Stimulated activated effector memory CD8-positive, alpha-beta T cell treated with anti-CD3 and anti-CD28 coated beads, Interleukin-12 subunit alpha, Interleukin-12 subunit beta, amount 100 ng/mL, for 72 hours (primary cell): ENCODE measurements around the gene UBE2D4.
"Not testable (repeated sequence)": the region's sequence is repeated elsewhere in the genome, so short reads cannot be mapped to it uniquely, and the experiment has no call there.

ENCODE experiments used
- ATAC-seq: fragments of 150-1000 bp; cut with Tn5 transposase; 2 replicates; pipeline ENCODE4 v1.10.0; 2021
- DNase-seq, 2 donors: peaks; one replicate each; pipeline ENCODE4 v3.0.0; 2021 to 2022; ENCODE audit warnings: low spot score in 2 of 2
- H3K27ac Mint-ChIP-seq: one replicate; pipeline ENCODE4 v1.8.0; 2022; ENCODE audit warnings: mild to moderate bottlenecking, mixed read lengths
- H3K36me3 Mint-ChIP-seq: one replicate; pipeline ENCODE4 v1.8.0; 2022; ENCODE audit warnings: mild to moderate bottlenecking, mixed read lengths
- H3K4me1 Mint-ChIP-seq: one replicate; pipeline ENCODE4 v1.8.0; 2022; ENCODE audit warnings: mixed read lengths
- H3K4me3 Mint-ChIP-seq: one replicate; pipeline ENCODE4 v1.8.0; 2022; ENCODE audit warnings: mild to moderate bottlenecking, mixed read lengths
- H3K9me3 Mint-ChIP-seq: one replicate; pipeline ENCODE4 v1.8.0; 2022; ENCODE audit warnings: mixed read lengths

Gene UBE2D4

DNA sequence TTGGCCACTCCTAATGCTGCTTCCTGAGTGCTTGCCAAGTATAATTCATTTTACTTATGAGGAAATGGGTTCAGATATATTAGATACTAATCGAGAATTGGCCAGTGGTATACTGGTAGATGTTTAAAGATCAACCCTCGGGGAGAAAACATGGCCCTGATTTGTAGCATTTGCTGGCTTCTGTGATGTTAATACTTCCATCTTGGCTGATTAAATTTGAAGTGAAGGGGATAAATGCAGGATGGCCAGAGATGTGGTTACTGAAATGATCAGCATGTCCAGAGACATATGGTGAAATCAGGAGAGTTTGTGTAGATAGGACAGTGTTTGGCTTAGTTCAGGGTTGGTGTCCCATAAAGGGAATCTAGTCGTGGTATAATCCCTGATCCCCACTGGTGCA is 11.2 kb downstream of the UBE2D4 start:
- Mint-ChIP-seq H3K4me3 (no peak overlapping the region), H3K4me1 (no peaks in the 10 kb centered on the region), H3K9me3 (no peaks in the 10 kb centered on the region), H3K36me3 (no peaks in the 10 kb centered on the region), H3K27ac (no peak overlapping the region)
- no peak for DNase-seq
- ATAC-seq = no peak

DNA sequence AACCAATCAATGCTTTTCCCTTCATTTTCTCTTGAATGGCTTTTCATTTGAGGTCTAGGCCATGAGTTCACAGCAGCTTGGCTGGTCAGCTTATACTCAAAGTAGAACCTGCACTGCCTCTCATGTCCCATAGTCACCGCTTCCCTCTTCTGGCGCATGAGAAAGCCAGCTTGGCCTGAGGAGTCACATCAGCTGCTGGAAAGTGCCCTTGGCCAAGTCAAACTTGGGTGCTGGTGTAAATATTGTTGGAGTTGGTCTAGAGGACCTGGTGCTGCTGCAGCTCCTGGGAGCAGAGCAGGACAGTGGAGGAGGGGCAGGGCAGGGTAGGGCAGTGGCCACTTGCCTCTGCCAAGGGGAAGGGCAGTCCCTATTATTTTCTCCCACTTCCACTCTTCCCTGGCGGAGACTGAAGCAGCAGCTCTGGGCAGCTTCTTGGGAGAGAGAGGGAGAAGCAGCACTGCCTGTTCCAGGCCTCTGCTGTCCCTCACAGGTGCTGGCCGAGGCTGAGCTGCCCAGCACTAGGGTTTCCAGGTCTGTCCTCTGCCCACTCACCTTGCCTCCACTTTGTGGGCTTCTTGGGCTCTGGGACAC is 12.8 kb downstream of the UBE2D4 start:
- Mint-ChIP-seq H3K4me1 (no peaks in the 10 kb centered on the region), H3K27ac (peak overlapping the region; percentile 23), H3K4me3 (no peak overlapping the region), H3K36me3 (no peaks in the 10 kb centered on the region), H3K9me3 (no peaks in the 10 kb centered on the region)
- no peak for DNase-seq
- no peak for ATAC-seq

DNA sequence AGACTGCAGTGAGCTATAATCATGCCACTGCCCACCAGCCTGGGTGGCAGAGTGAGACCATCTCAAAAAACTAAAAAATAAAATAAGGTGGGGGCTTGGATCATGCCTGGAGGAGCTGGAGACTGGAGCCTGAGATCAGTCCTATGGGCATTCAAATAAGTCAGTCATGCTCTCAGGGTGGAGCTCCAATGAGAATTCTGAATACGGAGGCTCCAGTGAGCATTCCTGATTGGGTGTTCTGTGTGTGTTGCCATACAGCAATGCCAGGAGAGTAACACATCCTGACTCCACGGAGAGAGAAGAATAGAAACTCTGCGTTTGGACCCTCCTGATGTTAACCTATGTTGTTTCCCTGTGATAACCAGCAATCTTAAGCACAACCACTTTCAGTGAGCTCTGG is 16.0 kb downstream of the UBE2D4 start:
- Mint-ChIP-seq H3K4me1 (no peaks in the 10 kb centered on the region), H3K4me3 (no peak overlapping the region), H3K36me3 (no peaks in the 10 kb centered on the region), H3K9me3 (no peaks in the 10 kb centered on the region), H3K27ac (no peak overlapping the region)
- DNase-seq (no peak), ATAC-seq (no peak)

DNA sequence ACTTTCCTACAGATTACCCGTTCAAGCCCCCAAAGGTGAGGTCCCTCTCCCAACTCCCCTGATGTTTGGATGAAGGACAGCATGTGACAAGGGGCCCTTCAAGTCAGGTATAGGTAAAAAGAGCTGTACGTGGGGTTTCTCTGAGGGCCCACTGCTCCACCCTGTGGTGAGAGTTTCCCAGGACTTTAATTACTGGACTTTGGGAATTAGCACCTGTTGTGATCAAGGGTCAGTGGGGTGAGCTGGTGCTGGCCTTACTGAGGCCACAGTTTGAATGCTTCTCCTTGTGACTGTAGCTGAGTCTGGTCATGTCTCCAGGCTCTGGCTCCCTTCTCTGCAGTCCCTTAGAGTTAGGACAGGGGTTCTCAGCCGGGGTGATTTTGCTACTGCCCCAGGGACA is 16.8 kb downstream of the UBE2D4 start:
- no peaks in the 10 kb centered on the region for H3K36me3 Mint-ChIP-seq
- H3K4me3 Mint-ChIP-seq = no peak overlapping the region
- H3K4me1 Mint-ChIP-seq = no peaks in the 10 kb centered on the region
- no peak overlapping the region for H3K27ac Mint-ChIP-seq
- ATAC-seq (no peak), DNase-seq (no peak)
- H3K9me3 Mint-ChIP-seq = no peaks in the 10 kb centered on the region

DNA sequence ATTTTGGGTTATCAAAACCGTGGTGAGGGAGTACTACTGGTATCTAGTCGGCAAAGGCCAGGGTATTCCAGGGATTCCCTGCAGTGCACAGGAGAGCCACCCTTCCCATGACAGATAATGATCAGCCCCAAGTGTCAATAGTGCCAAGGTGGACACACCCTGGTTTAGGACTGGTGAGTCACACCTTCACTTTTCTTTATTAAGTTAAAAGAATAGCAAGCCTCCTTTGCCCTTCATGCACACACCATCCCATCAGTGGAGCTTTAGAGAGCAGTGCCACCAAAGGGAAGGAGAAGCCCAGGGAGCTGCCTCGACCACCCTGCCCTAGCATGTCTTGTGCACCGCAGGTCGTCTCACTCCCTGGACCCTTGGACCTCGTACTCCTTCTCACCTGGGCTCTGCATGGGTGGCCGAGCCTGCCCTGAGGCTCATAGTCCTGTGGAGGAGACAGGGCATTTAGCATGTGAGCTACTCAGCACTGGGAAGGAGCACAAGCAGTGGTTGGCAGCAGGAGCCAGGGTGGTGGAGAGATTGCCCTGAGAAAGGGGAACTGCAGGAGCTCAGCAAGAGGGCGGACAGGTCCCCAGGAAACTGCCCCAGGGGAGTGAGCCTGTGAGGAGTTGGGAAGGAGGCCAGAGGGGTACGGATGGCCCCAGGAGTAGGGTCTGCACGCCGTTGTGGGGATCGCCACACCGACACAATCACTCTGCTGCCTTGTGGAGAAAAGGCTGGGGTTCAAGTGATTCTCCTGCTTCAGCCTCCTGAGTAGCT is 17.4 kb downstream of the UBE2D4 start:
- Mint-ChIP-seq H3K27ac (no peak overlapping the region), H3K36me3 (no peaks in the 10 kb centered on the region), H3K4me3 (no peak overlapping the region), H3K9me3 (no peaks in the 10 kb centered on the region), H3K4me1 (no peaks in the 10 kb centered on the region)
- DNase-seq (no peak), ATAC-seq (no peak)

DNA sequence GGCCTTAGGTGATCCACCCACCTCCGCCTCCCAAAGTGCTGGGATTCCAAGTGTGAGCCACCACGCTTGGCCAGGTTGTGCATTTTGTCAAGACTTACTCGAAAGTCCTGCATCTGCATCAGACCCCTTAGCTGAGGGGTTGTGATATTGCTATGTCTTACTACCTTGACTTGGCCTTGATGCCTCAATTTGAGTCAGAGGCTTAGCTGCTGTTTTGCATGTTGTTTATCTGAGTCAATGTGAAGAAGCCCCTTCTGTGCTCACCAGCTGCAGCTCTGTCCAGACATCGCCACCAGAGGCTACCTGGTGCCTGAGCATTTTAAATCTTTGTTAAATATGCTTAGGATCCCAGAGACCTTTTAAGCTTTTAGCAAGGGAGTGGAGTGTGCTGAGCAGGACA is 18.1 kb downstream of the UBE2D4 start:
- Mint-ChIP-seq H3K4me3 (no peak overlapping the region), H3K27ac (no peak overlapping the region), H3K4me1 (no peaks in the 10 kb centered on the region), H3K36me3 (no peaks in the 10 kb centered on the region), H3K9me3 (no peaks in the 10 kb centered on the region)
- ATAC-seq = peak; percentile 43
- no peak for DNase-seq

DNA sequence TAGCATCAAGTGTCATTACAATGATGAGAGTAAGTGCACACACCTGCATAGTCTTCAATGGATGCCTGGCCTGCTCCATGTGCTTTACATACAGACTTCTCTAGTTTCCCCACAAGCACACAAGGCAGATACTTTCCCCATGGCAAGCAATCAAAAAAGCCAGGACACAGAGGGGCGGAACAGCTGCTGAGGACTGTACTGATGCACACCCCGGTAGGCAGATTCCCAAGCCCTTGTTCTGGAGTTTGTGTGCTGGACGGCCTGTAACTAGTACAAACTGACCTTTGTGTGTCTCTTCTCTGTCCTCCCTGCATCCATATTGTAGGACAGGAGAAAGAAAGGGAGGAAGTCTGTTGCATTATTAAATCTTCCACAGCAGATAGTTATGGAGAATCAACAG is 25.8 kb downstream of the UBE2D4 start:
- Mint-ChIP-seq H3K4me1 (no peaks in the 10 kb centered on the region), H3K4me3 (no peak overlapping the region), H3K9me3 (no peaks in the 10 kb centered on the region), H3K36me3 (peaks cover 10% of the 10 kb centered on the region), H3K27ac (no peak overlapping the region)
- DNase-seq (no peak), ATAC-seq (no peak)

DNA sequence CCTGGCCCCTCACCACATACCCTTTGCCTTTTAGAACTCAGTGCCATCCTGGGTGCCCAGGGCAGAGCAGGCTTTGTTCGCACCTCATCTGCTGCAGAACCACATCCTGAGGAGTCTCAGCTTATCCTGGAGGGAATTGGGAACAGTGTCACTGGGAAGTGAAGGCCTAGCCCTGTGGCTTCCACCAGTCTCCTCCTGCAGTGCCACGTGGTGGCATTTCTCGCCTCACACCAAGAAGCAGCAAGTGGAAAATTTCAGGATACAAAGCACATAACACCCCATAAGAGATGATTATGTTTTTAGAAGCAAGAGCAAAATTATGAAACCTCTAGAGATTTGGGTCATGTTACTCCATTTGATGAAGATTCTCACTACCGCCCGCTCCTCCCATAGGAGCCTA is 26.8 kb downstream of the UBE2D4 start:
- Mint-ChIP-seq H3K27ac (no peak overlapping the region), H3K36me3 (peaks cover 10% of the 10 kb centered on the region), H3K4me3 (no peak overlapping the region), H3K4me1 (no peaks in the 10 kb centered on the region), H3K9me3 (no peaks in the 10 kb centered on the region)
- DNase-seq = no peak
- no peak for ATAC-seq

DNA sequence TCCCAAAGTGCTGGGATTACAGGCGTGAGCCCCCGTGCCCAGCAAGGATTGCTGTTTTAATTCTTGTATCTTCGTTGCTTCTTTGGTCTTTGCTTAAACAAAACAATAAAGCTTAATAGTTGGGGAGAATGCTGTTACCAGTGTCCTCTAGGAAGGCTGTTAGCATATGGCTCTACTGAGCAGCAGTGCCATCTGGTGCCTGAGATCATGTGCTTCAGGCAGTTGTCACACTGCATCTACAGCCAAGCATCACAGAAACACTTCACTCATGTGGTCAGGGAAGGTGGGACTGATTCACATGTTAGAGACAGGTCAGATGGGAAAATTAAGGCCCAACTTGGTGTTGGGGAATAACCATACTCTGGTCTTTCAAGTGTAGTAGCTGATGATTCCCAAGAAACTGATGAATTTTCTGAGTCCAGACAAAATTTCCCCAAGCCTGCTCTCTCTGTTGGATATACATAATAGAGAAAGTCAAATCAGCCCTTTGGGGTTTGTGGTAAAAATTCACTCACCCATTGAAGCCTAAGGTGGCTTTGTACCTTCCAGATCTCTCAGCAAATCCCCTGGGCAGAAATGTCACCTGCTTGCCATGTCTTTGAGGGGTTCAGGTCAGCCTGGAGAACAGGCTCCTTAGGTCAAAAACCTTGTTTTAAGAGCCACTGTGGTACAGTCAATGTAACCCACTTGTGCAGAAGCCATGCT is 28.4 kb downstream of the UBE2D4 start:
- Mint-ChIP-seq H3K4me1 (no peaks in the 10 kb centered on the region), H3K9me3 (no peaks in the 10 kb centered on the region)

DNA sequence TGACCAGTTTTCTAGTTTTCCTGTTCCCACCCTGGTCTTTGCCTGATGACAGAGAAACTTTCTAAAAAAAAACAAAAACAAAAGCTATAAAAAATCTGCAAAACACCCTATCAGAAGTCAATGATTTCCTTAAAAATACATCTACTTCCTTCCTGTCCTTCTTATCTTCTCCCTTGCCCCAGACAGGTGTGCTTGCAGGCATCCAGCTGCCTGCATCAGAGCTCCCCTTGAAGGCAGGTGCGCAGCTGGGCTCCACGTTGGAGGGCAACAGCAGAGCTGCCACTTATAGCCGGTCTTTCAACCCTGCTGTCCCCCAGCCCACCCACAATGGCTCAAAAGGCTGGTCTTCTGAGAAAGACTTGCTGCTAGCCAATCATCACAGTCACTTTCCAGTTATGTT is 29.8 kb downstream of the UBE2D4 start:
- Mint-ChIP-seq H3K27ac (peak overlapping the region; percentile 60), H3K4me1 (no peaks in the 10 kb centered on the region), H3K36me3 (peaks cover 10% of the 10 kb centered on the region), H3K9me3 (no peaks in the 10 kb centered on the region), H3K4me3 (no peak overlapping the region)
- ATAC-seq (no peak), DNase-seq (no peak)

More for the DNA sequence above, 28.4 kb downstream of the UBE2D4 start:
- no peak overlapping the region for H3K27ac Mint-ChIP-seq
- ATAC-seq = peak; percentile 52
- DNase-seq = no peak
- H3K36me3 Mint-ChIP-seq = peaks cover 10% of the 10 kb centered on the region
- no peak overlapping the region for H3K4me3 Mint-ChIP-seq

DNA sequence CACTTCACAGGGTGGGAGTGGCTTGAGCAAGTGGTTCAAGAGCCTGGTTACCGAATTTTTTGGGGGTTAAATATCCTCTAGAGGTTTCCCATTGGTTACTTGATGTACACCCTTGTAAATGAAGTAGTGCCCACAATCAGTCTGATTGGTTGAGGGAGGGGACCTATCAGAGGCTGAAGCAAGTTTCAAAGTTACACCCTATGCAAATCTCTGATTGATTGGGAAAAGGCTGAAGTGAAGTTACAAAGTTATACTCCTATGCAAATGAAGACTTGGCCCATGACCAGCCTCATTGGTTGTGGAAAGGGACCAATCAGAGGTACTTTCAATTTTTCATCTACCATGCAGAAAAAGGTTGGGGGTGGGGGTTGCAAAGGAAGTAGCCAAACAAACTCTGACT is 34.7 kb downstream of the UBE2D4 start:
- H3K36me3 Mint-ChIP-seq = peaks cover 8% of the 10 kb centered on the region
- H3K27ac Mint-ChIP-seq = no peak overlapping the region
- H3K9me3 Mint-ChIP-seq = no peaks in the 10 kb centered on the region
- DNase-seq = no peak
- no peaks in the 10 kb centered on the region for H3K4me1 Mint-ChIP-seq
- no peak overlapping the region for H3K4me3 Mint-ChIP-seq
- ATAC-seq = no peak

DNA sequence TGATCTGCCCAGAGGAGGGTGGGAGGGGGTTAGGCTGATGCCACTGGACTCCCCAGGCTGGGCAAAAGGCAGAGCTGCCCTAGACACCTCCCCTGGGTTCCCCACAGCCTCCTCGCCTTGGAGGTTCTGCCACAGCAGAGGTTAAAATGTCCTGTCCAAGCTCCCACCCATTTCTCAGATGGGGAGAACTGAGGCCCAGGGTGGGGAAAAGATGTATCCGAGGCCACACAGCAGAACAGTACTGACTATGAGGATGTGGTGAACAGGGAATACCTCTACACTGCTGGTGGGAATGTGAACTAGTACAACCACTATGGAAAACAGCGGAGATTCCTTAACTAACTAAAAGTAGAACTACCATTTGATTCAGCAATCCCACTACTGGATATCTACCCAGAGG is 40.2 kb downstream of the UBE2D4 start:
- not testable (repeated sequence) for H3K4me3 Mint-ChIP-seq, ATAC-seq, H3K36me3 Mint-ChIP-seq, H3K9me3 Mint-ChIP-seq, H3K4me1 Mint-ChIP-seq, H3K27ac Mint-ChIP-seq, DNase-seq

DNA sequence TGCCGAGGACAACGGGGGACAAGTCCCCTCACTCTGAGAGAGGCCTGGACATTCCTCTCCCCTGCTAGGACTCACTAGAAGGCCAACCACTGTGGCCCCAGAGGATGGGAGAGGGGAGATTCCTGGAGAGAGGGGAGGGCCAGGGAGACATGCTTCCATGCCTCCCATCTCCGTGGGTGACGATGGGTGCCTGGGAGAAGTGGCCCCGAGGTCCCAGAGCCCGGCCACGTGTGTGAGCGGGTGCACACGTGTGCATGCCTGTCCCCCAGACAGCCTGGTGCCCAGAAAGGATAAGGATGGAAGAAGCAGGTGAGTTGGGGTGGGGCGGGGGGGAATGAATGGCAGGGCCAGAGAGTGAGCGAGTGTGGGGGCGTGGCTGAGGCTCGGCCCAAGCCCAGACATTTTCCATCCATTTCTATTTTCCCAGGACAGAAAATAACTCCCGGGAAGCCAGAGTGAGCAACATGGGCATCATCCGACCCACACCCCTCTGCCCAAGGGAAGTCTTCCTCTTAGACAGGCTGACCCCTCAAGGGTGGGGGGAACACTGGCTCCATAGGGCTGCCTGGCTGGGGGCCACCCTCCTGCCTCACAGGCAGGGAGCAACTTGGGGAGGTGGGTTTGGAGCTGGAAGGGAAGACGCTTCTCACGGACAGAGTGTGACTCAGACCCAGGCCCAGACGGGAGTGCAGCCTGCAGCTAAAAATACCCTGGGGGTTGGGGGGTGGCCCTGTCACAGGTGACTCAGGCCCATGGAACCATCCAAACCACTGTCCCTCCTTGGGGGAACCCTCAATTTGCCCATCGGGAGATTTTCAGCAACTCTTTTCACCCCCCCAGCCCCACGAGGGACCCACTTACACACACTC is 42.2 kb downstream of the UBE2D4 start:
- not testable (repeated sequence) for DNase-seq, H3K4me1 Mint-ChIP-seq, H3K27ac Mint-ChIP-seq, H3K4me3 Mint-ChIP-seq, H3K36me3 Mint-ChIP-seq, H3K9me3 Mint-ChIP-seq
- peak; percentile 6 for ATAC-seq

DNA sequence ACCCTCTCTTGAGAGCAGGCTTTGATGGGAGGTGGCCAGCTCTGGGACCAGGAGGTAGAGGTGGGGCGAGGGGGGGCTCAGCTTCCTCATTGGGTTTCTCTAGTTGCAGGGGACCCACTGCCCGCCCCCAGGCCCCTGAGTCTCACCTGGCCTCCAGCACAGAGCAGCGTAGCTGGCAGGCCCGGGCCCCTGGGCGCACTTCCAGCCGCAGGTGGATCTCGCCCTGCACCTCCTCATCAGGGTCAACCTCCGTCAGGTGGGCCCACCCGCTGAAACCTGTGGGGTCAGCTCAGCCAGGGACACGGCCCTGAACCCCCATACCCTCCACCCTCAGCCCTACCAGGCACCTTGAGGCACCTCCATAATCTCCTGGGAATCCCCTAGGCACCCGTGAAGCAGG is 43.4 kb downstream of the UBE2D4 start:
- H3K4me1 Mint-ChIP-seq, DNase-seq, H3K27ac Mint-ChIP-seq, ATAC-seq, H3K4me3 Mint-ChIP-seq, H3K9me3 Mint-ChIP-seq, H3K36me3 Mint-ChIP-seq: not testable (repeated sequence)

DNA sequence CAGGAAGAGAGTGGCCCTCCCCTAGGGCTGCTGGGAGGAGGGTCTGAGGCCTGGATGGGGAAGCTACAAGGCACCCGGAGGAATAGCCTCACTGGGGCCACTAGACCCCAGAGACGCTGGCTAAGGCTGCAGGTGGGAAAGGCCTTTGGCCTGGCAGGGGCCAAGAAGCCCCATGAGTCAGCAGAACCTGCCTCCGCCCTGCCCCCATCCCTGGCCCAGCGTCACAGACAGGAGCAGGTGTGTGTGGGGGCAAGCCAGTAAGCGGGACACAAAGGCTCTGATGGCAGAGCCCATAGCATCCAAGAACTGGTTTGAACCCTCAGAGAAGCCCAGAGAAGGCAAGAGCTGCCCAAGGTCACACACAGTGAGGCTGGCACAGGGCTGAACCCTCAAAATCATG is 44.5 kb downstream of the UBE2D4 start:
- H3K4me1 Mint-ChIP-seq, DNase-seq, H3K36me3 Mint-ChIP-seq, ATAC-seq, H3K27ac Mint-ChIP-seq, H3K4me3 Mint-ChIP-seq, H3K9me3 Mint-ChIP-seq: not testable (repeated sequence)
